Measurements from ENCODE around the gene TTBK2. TPM values are rescaled to one million over a fixed set of nuclear protein-coding genes. Genes with fewer than 3 reads are reported as not detected.

TTBK2 gene
- total RNA-seq, 2 experiments from 2014 or later, result 14.2 to 20.8 TPM

- intact Hi-C loops (cut with micrococcal nuclease; ENCODE audit: unreplicated experiment), result no loop called here
- no peak for DNase-seq (ENCODE audit: low spot score)
- CTCF ChIA-PET (ENCODE audit: unreplicated experiment), result no interaction called here
- no peaks in the 10 kb centered on the region for H3K9me2 ChIP-seq (ENCODE audit: insufficient read depth, low read length)
- no peak overlapping the region for H3K27ac ChIP-seq (ENCODE audit: low read depth, low read length, poor library complexity, severe bottlenecking)
- no peak overlapping the region for H3K4me3 ChIP-seq (ENCODE audit: low read depth, low read length, poor library complexity, severe bottlenecking)
- no peak overlapping the region for H2AFZ ChIP-seq (ENCODE audit: low read length)
- POLR2A ChIA-PET, result no interaction called here
- no peaks in the 10 kb centered on the region for H3K4me1 ChIP-seq (ENCODE audit: insufficient read depth, low read length, poor library complexity, severe bottlenecking)
- no TSS peak for BruUV-seq (replicated peaks)
- TF ChIP-seq EZH2phosphoT487 (IDR thresholded peaks at IDR 0.05; ENCODE audit: borderline replicate concordance, low read depth, low read length), result no peak
- TF ChIP-seq, protein P1, sequence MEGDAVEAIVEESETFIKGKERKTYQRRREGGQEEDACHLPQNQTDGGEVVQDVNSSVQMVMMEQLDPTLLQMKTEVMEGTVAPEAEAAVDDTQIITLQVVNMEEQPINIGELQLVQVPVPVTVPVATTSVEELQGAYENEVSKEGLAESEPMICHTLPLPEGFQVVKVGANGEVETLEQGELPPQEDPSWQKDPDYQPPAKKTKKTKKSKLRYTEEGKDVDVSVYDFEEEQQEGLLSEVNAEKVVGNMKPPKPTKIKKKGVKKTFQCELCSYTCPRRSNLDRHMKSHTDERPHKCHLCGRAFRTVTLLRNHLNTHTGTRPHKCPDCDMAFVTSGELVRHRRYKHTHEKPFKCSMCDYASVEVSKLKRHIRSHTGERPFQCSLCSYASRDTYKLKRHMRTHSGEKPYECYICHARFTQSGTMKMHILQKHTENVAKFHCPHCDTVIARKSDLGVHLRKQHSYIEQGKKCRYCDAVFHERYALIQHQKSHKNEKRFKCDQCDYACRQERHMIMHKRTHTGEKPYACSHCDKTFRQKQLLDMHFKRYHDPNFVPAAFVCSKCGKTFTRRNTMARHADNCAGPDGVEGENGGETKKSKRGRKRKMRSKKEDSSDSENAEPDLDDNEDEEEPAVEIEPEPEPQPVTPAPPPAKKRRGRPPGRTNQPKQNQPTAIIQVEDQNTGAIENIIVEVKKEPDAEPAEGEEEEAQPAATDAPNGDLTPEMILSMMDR (conservative IDR thresholded peaks at IDR 0.05; ENCODE audit: low read length), result no peak
- no peaks in the 10 kb centered on the region for H4K20me1 ChIP-seq (ENCODE audit: insufficient read depth, low read length)
- H3K36me3 ChIP-seq (ENCODE audit: insufficient read depth, low read length), result peaks cover 92% of the 10 kb centered on the region
- H3K9me3 ChIP-seq (ENCODE audit: low read length), result no peaks in the 10 kb centered on the region
- no peak overlapping the region for H3K4me2 ChIP-seq (ENCODE audit: low read length)
- no peaks in the 10 kb centered on the region for H3K79me2 ChIP-seq (ENCODE audit: insufficient read depth, low read depth, low read length)
These were observed 194.5 kb downstream of the TTBK2 start for GRCh38 chr15:42726114-42726513.

- POLR2A ChIA-PET, result interaction anchor here (0.5 to 0.6 kb wide), 2 partner anchors 15 to 1135 kb away, joined by 3 read pairs; no protein-coding TSS in a partner anchor
These were observed 195.2 kb downstream of the TTBK2 start for GRCh38 chr15:42725331-42725903.

DNA sequence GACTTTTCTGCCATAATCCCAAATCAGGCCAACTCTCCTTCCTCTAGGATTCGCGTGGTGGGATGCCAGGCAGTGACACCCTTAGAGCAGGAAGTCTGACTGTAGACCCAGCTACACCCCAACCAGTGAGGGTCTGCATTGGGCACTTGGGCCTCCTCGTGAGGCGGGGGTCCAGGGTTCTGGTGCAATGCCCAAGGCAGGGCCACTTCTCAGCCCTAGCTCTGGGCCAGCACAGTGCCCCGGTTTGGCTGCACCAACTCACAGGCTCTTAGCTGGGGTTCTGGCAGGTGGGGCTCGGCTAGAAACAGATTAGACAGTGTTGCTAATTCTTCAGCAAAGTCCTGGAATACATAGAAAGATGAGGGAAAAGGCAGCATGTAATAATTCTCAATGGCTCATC is 196.3 kb downstream of the TTBK2 start:
- intact Hi-C loops (cut with micrococcal nuclease; ENCODE audit: unreplicated experiment), result no loop called here
- Histone ChIP-seq H3K9me2 (ENCODE audit: insufficient read depth, low read length) (no peaks in the 10 kb centered on the region), H3K4me3 (ENCODE audit: low read depth, low read length, poor library complexity, severe bottlenecking) (no peak overlapping the region), H3K27ac (ENCODE audit: low read depth, low read length, poor library complexity, severe bottlenecking) (no peak overlapping the region), H3K4me2 (ENCODE audit: low read length) (no peak overlapping the region), H3K4me1 (ENCODE audit: insufficient read depth, low read length, poor library complexity, severe bottlenecking) (no peaks in the 10 kb centered on the region), H3K36me3 (ENCODE audit: insufficient read depth, low read length) (peaks cover 91% of the 10 kb centered on the region), H3K9me3 (ENCODE audit: low read length) (no peaks in the 10 kb centered on the region), H2AFZ (ENCODE audit: low read length) (no peak overlapping the region), H3K79me2 (ENCODE audit: insufficient read depth, low read depth, low read length) (no peaks in the 10 kb centered on the region), H4K20me1 (ENCODE audit: insufficient read depth, low read length) (no peaks in the 10 kb centered on the region)
- DNase-seq (ENCODE audit: low spot score), result no peak
- ChIA-PET CTCF (ENCODE audit: unreplicated experiment) (no interaction called here), POLR2A (interaction anchor here (0.5 kb wide), 1 partner anchor 28 kb away, joined by 3 read pairs; no protein-coding TSS in a partner anchor)
- BruUV-seq (replicated peaks), result no TSS peak
- TF ChIP-seq, protein P1 (conservative IDR thresholded peaks at IDR 0.05; ENCODE audit: low read length), result no peak
- no peak for TF ChIP-seq EZH2phosphoT487 (IDR thresholded peaks at IDR 0.05; ENCODE audit: borderline replicate concordance, low read depth, low read length)

More at GRCh38 chr15:42725331-42725903, 195.2 kb downstream of the TTBK2 start:
- Histone ChIP-seq H3K4me2 (ENCODE audit: low read length) (no peak overlapping the region), H3K9me2 (ENCODE audit: insufficient read depth, low read length) (no peaks in the 10 kb centered on the region), H3K79me2 (ENCODE audit: insufficient read depth, low read depth, low read length) (no peaks in the 10 kb centered on the region), H3K4me3 (ENCODE audit: low read depth, low read length, poor library complexity, severe bottlenecking) (no peak overlapping the region), H3K4me1 (ENCODE audit: insufficient read depth, low read length, poor library complexity, severe bottlenecking) (no peaks in the 10 kb centered on the region), H3K9me3 (ENCODE audit: low read length) (no peaks in the 10 kb centered on the region), H3K36me3 (ENCODE audit: insufficient read depth, low read length) (peaks cover 91% of the 10 kb centered on the region), H2AFZ (ENCODE audit: low read length) (no peak overlapping the region), H3K27ac (ENCODE audit: low read depth, low read length, poor library complexity, severe bottlenecking) (no peak overlapping the region), H4K20me1 (ENCODE audit: insufficient read depth, low read length) (no peaks in the 10 kb centered on the region)
- intact Hi-C loops (cut with micrococcal nuclease; ENCODE audit: unreplicated experiment), result no loop called here
- DNase-seq (ENCODE audit: low spot score), result no peak
- no TSS peak for BruUV-seq (replicated peaks)
- CTCF ChIA-PET (ENCODE audit: unreplicated experiment), result no interaction called here
- TF ChIP-seq EZH2phosphoT487 (IDR thresholded peaks at IDR 0.05; ENCODE audit: borderline replicate concordance, low read depth, low read length), result no peak
- TF ChIP-seq, protein P1 (conservative IDR thresholded peaks at IDR 0.05; ENCODE audit: low read length), result no peak

Measured in OCI-LY7 (cell line).